DMS114 treated with DMSO at 0.1 percent for 48 hours (cell line): ENCODE results near the gene EPS8L1.
"Not testable (repeated sequence)": the region's sequence is repeated elsewhere in the genome, so short reads cannot be mapped to it uniquely, and the experiment has no call there.

Experiments used
- DNase-seq: peaks from one replicate; lab custom pipeline; 2025; ENCODE audit not compliant: unreplicated experiment; lab: John Stamatoyannopoulos, UW

The EPS8L1 gene

GRCh38 chr19:55075371-55075998 lies at the start of gene EPS8L1:
Gene EPS8L1 (plus strand): TSS chr19:55075869. CDS start chr19:55076445, 576 bp downstream.
- DNase-seq: no peak

- not testable (repeated sequence) for DNase-seq
Measured at GRCh38 chr19:55027140-55027471, 48.6 kb upstream of the EPS8L1 start.

GRCh38 chr19:55027472-55028337 lies 48.0 kb upstream of the EPS8L1 start:
- peak; percentile 65 for DNase-seq

GRCh38 chr19:55028757-55029156 lies 46.9 kb upstream of the EPS8L1 start:
- no peak for DNase-seq

GRCh38 chr19:55031178-55031577 lies 44.5 kb upstream of the EPS8L1 start:
- DNase-seq: no peak

GRCh38 chr19:55032170-55032800 lies 43.4 kb upstream of the EPS8L1 start:
- no peak for DNase-seq

GRCh38 chr19:55032976-55033643 lies 42.6 kb upstream of the EPS8L1 start:
- not testable (repeated sequence) for DNase-seq

GRCh38 chr19:55034751-55035150 lies 40.9 kb upstream of the EPS8L1 start:
- DNase-seq: no peak

- DNase-seq: no peak
Measured at GRCh38 chr19:55036058-55036457, 39.6 kb upstream of the EPS8L1 start.

GRCh38 chr19:55037603-55038002 lies 38.1 kb upstream of the EPS8L1 start:
- not testable (repeated sequence) for DNase-seq

GRCh38 chr19:55040654-55041053 lies 35.0 kb upstream of the EPS8L1 start:
- not testable (repeated sequence) for DNase-seq

GRCh38 chr19:55041244-55041626 lies 34.4 kb upstream of the EPS8L1 start:
- no peak for DNase-seq

- DNase-seq: no peak
Measured at GRCh38 chr19:55041627-55042343, 33.9 kb upstream of the EPS8L1 start.

GRCh38 chr19:55042344-55042678 lies 33.4 kb upstream of the EPS8L1 start:
- no peak for DNase-seq

GRCh38 chr19:55042688-55043087 lies 33.0 kb upstream of the EPS8L1 start:
- DNase-seq: no peak

GRCh38 chr19:55044286-55044685 lies 31.4 kb upstream of the EPS8L1 start:
- DNase-seq: no peak

GRCh38 chr19:55044771-55045716 lies 30.6 kb upstream of the EPS8L1 start:
- DNase-seq: no peak

GRCh38 chr19:55046975-55047622 lies 28.6 kb upstream of the EPS8L1 start:
- no peak for DNase-seq

GRCh38 chr19:55047951-55048350 lies 27.7 kb upstream of the EPS8L1 start:
- DNase-seq: no peak
